Stimulated activated memory B cell treated with anti-CD40 and anti-IgM and Interleukin-4, amounts not matched to agents 10 μg/mL and 1 μg/mL and 100 μg/mL, for 72 hours (primary cell): ENCODE data around the gene FFAR2.

Source experiments
- ATAC-seq: fragments of 150-1000 bp; cut with Tn5 transposase; 2 replicates; pipeline ENCODE4 v1.10.0; 2021
- H3K27ac Mint-ChIP-seq: one replicate; pipeline ENCODE4 v1.8.0; 2022; ENCODE audit warnings: mild to moderate bottlenecking, mixed read lengths
- H3K27me3 Mint-ChIP-seq: one replicate; pipeline ENCODE4 v1.8.0; 2022; ENCODE audit warnings: mixed read lengths
- H3K36me3 Mint-ChIP-seq: one replicate; pipeline ENCODE4 v1.8.0; 2022; ENCODE audit warnings: mixed read lengths
- H3K4me1 Mint-ChIP-seq: one replicate; pipeline ENCODE4 v1.8.0; 2022; ENCODE audit warnings: mixed read lengths
- H3K4me3 Mint-ChIP-seq: one replicate; pipeline ENCODE4 v1.8.0; 2022; ENCODE audit warnings: mild to moderate bottlenecking, moderate library complexity, mixed read lengths
- H3K9me3 Mint-ChIP-seq: one replicate; pipeline ENCODE4 v1.8.0; 2022; ENCODE audit warnings: mixed read lengths

The FFAR2 gene

GRCh38 chr19:35436477-35437405, 11.3 kb upstream of the FFAR2 start:
- Mint-ChIP-seq H3K27me3 (peaks cover 19% of the 10 kb centered on the region), H3K36me3 (peaks cover 6% of the 10 kb centered on the region)

GRCh38 chr19:35437406-35437951, 10.6 kb upstream of the FFAR2 start:
- peaks cover 45% of the 10 kb centered on the region for H3K4me1 Mint-ChIP-seq
- no peak overlapping the region for H3K4me3 Mint-ChIP-seq
- no peaks in the 10 kb centered on the region for H3K36me3 Mint-ChIP-seq
- H3K9me3 Mint-ChIP-seq: no peaks in the 10 kb centered on the region
- no peak for ATAC-seq
- peaks cover 11% of the 10 kb centered on the region for H3K27me3 Mint-ChIP-seq
- no peak overlapping the region for H3K27ac Mint-ChIP-seq

More at GRCh38 chr19:35436477-35437405, 11.3 kb upstream of the FFAR2 start:
- no peak overlapping the region for H3K27ac Mint-ChIP-seq
- peak overlapping the region; percentile 55 for H3K4me3 Mint-ChIP-seq
- ATAC-seq: peak; percentile 77
- H3K9me3 Mint-ChIP-seq: peaks cover 7% of the 10 kb centered on the region
- H3K4me1 Mint-ChIP-seq: peaks cover 37% of the 10 kb centered on the region

- Mint-ChIP-seq H3K27me3 (peaks cover 6% of the 10 kb centered on the region), H3K27ac (no peak overlapping the region), H3K4me3 (no peak overlapping the region), H3K9me3 (no peaks in the 10 kb centered on the region), H3K4me1 (peaks cover 49% of the 10 kb centered on the region), H3K36me3 (no peaks in the 10 kb centered on the region)
- ATAC-seq: no peak
Measured at GRCh38 chr19:35438096-35438495, 10.0 kb upstream of the FFAR2 start.

GRCh38 chr19:35438527-35438926, 9.5 kb upstream of the FFAR2 start:
- Mint-ChIP-seq H3K4me3 (no peak overlapping the region), H3K4me1 (peaks cover 49% of the 10 kb centered on the region), H3K27ac (no peak overlapping the region)

DNA sequence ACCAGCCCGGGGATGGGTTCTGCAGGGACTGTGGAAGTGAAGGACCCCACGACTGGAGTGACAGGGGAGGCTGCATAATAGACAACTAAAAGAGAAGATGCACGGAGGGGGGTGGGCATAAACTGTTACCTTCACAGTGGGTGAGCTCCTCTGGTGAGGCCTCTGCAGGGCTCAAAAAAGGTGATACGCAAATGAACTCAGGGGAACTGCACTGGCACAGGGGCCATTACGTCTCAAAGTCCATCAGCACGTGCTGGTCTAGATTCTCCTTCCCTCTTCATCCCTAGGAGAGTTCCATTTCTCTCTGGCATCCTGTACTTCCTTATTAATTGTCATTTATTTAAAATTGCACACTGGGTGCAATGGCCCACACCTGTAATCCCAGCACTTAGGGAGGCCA, 8.1 kb upstream of the FFAR2 start:
- Mint-ChIP-seq H3K9me3 (no peaks in the 10 kb centered on the region), H3K4me3 (no peak overlapping the region), H3K4me1 (peaks cover 54% of the 10 kb centered on the region), H3K36me3 (no peaks in the 10 kb centered on the region), H3K27ac (no peak overlapping the region), H3K27me3 (peaks cover 12% of the 10 kb centered on the region)
- no peak for ATAC-seq

More at GRCh38 chr19:35438527-35438926, 9.5 kb upstream of the FFAR2 start:
- no peaks in the 10 kb centered on the region for H3K36me3 Mint-ChIP-seq
- ATAC-seq: no peak
- H3K27me3 Mint-ChIP-seq: peaks cover 6% of the 10 kb centered on the region
- H3K9me3 Mint-ChIP-seq: no peaks in the 10 kb centered on the region

- Mint-ChIP-seq H3K9me3 (no peaks in the 10 kb centered on the region), H3K36me3 (no peaks in the 10 kb centered on the region), H3K4me3 (peak overlapping the region; percentile 41), H3K27me3 (peaks cover 23% of the 10 kb centered on the region), H3K4me1 (peaks cover 55% of the 10 kb centered on the region), H3K27ac (no peak overlapping the region)
- ATAC-seq: no peak
Measured at GRCh38 chr19:35442091-35442490, 6.0 kb upstream of the FFAR2 start.

DNA sequence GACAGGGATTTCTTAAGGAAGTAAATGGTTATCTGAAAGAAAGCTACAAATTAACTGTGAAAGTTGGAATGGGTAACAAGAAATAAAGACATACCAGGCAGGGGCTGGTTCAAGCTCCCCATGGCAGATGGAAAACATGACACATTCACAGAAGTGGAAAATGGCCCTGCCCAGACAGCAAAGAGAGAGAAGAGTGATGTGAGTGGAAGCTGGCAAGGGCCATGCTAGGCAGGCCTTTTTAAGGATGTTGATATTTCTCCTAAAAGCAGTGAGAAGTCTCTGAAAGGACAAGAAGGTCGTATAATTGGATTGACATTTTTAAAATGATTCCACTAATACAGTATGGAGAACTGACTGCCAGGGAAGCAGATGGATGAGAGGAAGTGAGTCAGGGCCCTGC, 3.3 kb upstream of the FFAR2 start:
- ATAC-seq: no peak
- peaks cover 17% of the 10 kb centered on the region for H3K27me3 Mint-ChIP-seq
- H3K9me3 Mint-ChIP-seq: no peaks in the 10 kb centered on the region
- H3K4me1 Mint-ChIP-seq: peaks cover 63% of the 10 kb centered on the region
- no peak overlapping the region for H3K27ac Mint-ChIP-seq
- no peak overlapping the region for H3K4me3 Mint-ChIP-seq
- no peaks in the 10 kb centered on the region for H3K36me3 Mint-ChIP-seq

- no peaks in the 10 kb centered on the region for H3K36me3 Mint-ChIP-seq
- no peaks in the 10 kb centered on the region for H3K9me3 Mint-ChIP-seq
- H3K4me1 Mint-ChIP-seq: peaks cover 63% of the 10 kb centered on the region
- ATAC-seq: no peak
- H3K27me3 Mint-ChIP-seq: peaks cover 17% of the 10 kb centered on the region
- H3K27ac Mint-ChIP-seq: no peak overlapping the region
- H3K4me3 Mint-ChIP-seq: no peak overlapping the region
Measured at GRCh38 chr19:35445826-35446593, 2.0 kb upstream of the FFAR2 start.

GRCh38 chr19:35449359-35450043, 1.4 kb downstream of the FFAR2 start:
- peaks cover 16% of the 10 kb centered on the region for H3K27me3 Mint-ChIP-seq
- no peak overlapping the region for H3K4me3 Mint-ChIP-seq
- no peaks in the 10 kb centered on the region for H3K36me3 Mint-ChIP-seq
- H3K9me3 Mint-ChIP-seq: no peaks in the 10 kb centered on the region
- no peak overlapping the region for H3K27ac Mint-ChIP-seq
- H3K4me1 Mint-ChIP-seq: peaks cover 57% of the 10 kb centered on the region
- ATAC-seq: no peak

GRCh38 chr19:35451338-35452096, 3.5 kb downstream of the FFAR2 start:
- Mint-ChIP-seq H3K4me3 (no peak overlapping the region), H3K36me3 (no peaks in the 10 kb centered on the region), H3K9me3 (no peaks in the 10 kb centered on the region), H3K27ac (peak overlapping the region; percentile 34), H3K4me1 (peaks cover 49% of the 10 kb centered on the region), H3K27me3 (no peaks in the 10 kb centered on the region)
- ATAC-seq: peak; percentile 91

GRCh38 chr19:35454663-35455062, 6.6 kb downstream of the FFAR2 start:
- no peak for ATAC-seq
- Mint-ChIP-seq H3K27ac (no peak overlapping the region), H3K36me3 (no peaks in the 10 kb centered on the region), H3K27me3 (no peaks in the 10 kb centered on the region), H3K4me1 (peaks cover 54% of the 10 kb centered on the region), H3K4me3 (no peak overlapping the region), H3K9me3 (no peaks in the 10 kb centered on the region)

DNA sequence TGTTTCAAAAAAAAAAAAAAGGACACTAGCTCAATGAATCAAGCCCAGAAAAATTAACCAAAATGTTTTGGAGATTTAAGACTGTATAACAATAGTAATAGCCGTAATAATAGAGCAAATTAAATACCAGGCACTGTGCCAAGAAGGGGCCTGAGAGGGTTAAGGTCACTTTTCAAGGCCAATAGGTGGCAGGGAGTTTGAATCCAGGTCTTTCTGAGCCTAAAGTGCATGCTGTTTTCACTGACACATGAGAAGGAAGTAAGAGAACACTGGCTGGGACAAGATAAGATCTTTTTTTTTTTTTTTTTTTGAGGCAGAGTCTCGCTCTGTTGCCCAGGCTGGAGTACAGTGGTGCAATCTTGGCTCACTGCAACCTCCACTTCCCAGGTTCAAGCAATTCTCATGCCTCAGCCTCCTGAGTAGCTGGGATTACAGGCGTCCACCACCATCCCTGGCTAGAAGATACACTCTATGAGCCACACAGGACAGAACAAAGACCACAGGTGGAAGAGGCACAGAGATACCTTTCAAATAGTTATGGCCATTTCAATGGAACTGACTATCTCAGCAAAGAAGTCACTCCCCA, 7.7 kb downstream of the FFAR2 start:
- Mint-ChIP-seq H3K36me3 (no peaks in the 10 kb centered on the region), H3K27ac (no peak overlapping the region), H3K4me1 (peaks cover 64% of the 10 kb centered on the region), H3K4me3 (no peak overlapping the region), H3K27me3 (no peaks in the 10 kb centered on the region), H3K9me3 (no peaks in the 10 kb centered on the region)
- ATAC-seq: no peak

GRCh38 chr19:35457173-35457572, 9.1 kb downstream of the FFAR2 start:
- Mint-ChIP-seq H3K4me3 (no peak overlapping the region), H3K4me1 (peaks cover 58% of the 10 kb centered on the region), H3K27ac (no peak overlapping the region), H3K27me3 (no peaks in the 10 kb centered on the region), H3K36me3 (no peaks in the 10 kb centered on the region), H3K9me3 (no peaks in the 10 kb centered on the region)
- ATAC-seq: peak; percentile 73

- Mint-ChIP-seq H3K9me3 (no peaks in the 10 kb centered on the region), H3K27ac (peak overlapping the region; percentile 54), H3K27me3 (no peaks in the 10 kb centered on the region), H3K4me3 (peak overlapping the region; percentile 0), H3K36me3 (no peaks in the 10 kb centered on the region), H3K4me1 (peaks cover 68% of the 10 kb centered on the region)
- no peak for ATAC-seq
Measured at GRCh38 chr19:35458192-35458591, 10.1 kb downstream of the FFAR2 start.
